ENCODE measurements around the gene SAFB.

- peak; percentile 70 to 79 for TF ChIP-seq POLR2A (IDR thresholded peaks at IDR 0.05)
- peak in 1 of 5 experiments; percentile 16 for TF ChIP-seq CTCF (IDR thresholded peaks at IDR 0.05 in 4 of 5, conservative IDR thresholded peaks at IDR 0.05 in 1 of 5)
These were observed 57.8 kb downstream of the SAFB start, which contains the start of the genes HSD11B1L and MICOS13 for GRCh38 chr19:5680437-5681368.
